GM19240 (cell line): ENCODE measurements around the gene MRPL18.

Experiments
- DNase-seq: peaks from one replicate; pipeline ENCODE4 v3.0.0; 2011; ENCODE audit warnings: low spot score; ENCODE audit not compliant: insufficient read length

Gene MRPL18

DNA sequence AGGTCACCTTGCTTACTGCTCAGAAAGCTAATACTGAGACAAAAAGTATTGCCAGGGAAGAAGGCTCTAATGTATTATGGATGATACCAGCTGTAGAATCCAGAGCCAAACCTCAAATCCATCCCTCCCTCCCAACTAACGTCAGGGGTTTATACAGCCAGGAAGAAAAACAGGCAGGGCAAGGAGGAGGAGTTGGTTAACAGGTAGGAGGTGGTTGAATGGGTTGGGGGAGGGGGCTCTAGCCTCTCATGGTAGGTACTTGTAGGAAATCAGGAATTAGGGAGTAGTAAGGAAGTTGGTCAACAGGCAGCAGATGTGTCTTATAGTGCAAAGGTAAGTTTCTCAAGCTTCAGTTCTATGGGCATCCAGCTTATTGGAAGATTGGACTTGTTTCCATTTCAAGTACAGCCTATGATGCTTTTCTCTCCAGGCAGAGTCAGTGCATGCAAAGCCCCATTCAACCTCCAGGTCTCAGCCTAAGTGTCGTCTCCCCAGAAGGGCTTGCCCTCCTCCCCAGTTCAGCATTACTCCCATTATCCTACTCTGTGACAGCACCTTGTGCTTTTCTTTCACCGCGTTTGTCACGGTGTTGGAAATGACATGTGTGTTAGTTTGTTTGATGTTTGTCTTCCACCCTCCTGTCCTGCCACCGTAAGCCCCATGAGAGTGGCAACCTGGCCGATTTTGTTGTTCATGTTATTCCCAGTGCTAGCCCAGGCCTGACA, 47.9 kb downstream of the MRPL18 start:
- no peak for DNase-seq

DNA sequence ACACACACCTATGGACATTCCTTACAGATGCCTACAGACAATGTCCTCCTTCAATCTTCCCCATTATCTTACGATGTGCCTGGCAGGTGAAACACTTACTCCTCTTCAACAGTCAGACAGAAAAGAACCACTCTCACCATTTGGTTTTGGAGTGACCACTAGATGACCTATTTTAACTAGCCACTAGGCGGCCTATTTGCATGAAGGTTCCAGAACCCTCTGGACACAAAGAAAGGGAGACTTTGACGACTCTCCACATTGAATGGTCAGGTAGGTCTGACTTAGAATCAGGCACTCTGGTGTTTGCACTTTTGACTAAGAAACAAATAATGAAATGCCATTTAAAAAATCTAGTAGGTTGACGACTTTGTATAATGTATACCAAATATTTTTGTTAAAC, 51.8 kb downstream of the MRPL18 start:
- no peak for DNase-seq

DNA sequence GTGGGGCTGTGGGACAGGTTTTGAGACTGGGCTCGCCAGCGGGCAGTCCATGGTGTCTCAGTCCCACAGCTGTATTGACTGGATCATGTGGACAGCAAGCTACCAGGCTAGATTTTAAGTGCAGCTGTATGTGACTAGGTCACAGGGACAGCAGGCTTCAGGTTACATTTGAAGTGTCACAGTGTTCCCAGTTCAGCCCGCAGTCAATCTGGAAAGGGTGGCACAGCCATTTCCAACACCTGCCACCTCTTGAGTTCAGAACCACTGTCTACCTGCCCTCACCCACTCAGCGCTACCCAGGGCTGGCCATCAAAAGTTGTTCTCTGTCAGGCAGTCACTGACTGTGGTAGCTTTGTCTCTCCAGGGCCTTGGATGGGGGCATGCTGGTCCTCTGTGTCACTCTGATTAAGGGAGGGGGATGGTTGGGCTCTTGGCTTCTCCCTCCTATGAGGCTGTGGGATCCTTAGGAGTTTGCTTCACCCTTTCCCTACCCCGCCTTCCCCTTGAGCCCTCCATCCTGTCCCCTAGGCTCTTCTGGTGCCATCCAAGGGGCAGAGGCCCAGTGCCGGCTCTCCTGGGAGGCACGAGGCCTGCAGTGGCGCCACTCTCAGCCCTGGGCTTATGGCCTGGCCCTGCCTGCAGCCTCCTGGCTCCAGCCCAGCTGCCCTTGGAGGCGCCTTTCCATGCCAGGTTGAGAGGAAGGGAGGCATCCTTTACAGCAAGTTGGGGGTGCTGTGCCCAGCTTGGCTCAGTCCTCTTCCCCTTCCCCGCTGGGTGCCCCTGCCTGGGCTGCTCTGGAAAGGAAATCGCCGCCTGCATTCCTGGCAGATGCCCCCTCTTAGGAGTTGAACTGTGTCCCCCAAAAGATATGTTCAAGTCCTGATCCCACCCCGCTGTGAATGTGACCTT, 54.7 kb downstream of the MRPL18 start:
- DNase-seq = no peak
